GM12873 (cell line): Measurements from ENCODE around the gene SYT6.

ENCODE experiments used
- CTCF ChIP-seq: IDR thresholded peaks from 2 replicates; pipeline ENCODE4 v1.5.1; 2012; ENCODE audit warnings: low read depth, mild to moderate bottlenecking, moderate library complexity, low read length, control low read depth; ENCODE audit not compliant: insufficient read depth; ENCODE audit errors: missing control alignments

SYT6 gene

GRCh38 chr1:114154146-114154962 lies 685 bp upstream of the SYT6 start:
- TF ChIP-seq CTCF: no peak

- TF ChIP-seq CTCF: no peak
Observed at GRCh38 chr1:114152508-114153260, 985 bp downstream of the SYT6 start.

DNA sequence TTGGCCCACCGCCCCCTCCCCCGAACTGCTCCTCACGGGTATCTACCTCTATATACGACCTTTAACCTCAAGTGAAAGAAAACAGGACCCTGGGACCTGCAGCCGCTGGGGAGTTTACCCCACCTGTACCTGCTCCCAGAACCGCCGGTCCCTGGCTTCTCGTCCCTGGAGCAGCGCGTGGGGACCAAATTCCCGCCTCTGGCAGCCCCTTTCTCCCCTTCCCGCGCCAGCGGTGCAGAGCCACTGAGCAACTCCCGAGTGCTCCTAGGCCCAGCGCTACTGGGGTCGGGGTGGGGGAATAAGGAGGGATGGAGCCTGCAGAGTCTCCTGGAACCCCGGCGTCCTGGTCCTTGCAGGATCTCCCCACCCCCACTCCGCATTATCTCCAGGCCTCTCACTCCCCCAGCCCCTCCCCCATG lies 1.6 kb downstream of the SYT6 start:
- TF ChIP-seq CTCF: no peak

GRCh38 chr1:114150016-114150415 lies 3.7 kb downstream of the SYT6 start:
- TF ChIP-seq CTCF: no peak

DNA sequence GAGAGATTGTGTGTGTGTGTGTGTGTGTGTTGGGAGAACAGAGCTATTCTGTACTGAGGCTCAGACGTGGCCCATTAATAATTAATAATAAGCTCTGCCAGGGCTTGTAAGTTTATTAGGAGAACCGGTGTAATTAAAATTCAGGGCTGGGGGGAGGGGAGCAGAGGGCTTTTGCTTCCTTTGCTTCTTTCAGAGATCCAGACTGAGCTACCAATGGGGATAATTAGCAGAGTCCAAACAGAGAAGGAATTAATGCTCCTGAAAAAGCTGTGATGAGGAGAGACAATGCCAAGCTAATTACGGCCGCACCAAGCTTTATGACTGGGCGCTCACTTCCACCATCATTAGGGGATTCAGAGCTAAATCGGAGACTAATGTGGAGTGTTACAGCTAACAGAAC lies 4.5 kb downstream of the SYT6 start:
- no peak for TF ChIP-seq CTCF

- no peak for TF ChIP-seq CTCF
Observed at GRCh38 chr1:114145504-114146151, 8.0 kb downstream of the SYT6 start.

GRCh38 chr1:114144016-114144415 lies 9.7 kb downstream of the SYT6 start:
- TF ChIP-seq CTCF: no peak
